Heart left ventricle (tissue), 16 donors: ENCODE results near the gene RPS8. TPM values are rescaled to one million over a fixed set of nuclear protein-coding genes. Genes with fewer than 3 reads are reported as not detected.

ENCODE experiments used
- ATAC-seq, 4 donors: fragments of 200-7000 bp; cut with Tn5 transposase; one replicate each; pipeline ENCODE4 v1.9.1; 2020 to 2022; ENCODE audit warnings: moderate library complexity in 4 of 4, mild to moderate bottlenecking in 3 of 4, moderate number of reproducible peaks in 1 of 4
- DNase-seq, 5 donors: peaks; one replicate each; pipeline ENCODE4 v3.0.0-alpha.2; 2020
- H3K27ac ChIP-seq, 12 donors: fragments of 200-600 bp; sonication (generic) in 4 of 12; one replicate each; pipeline versions ENCODE4 v1.5.0 to v1.8.0; 2016 to 2022; ENCODE audit warnings: mild to moderate bottlenecking in 2 of 12
- H3K27me3 ChIP-seq, 9 donors: fragments of 200-600 bp; sonication (generic) in 2 of 9; one replicate each; pipeline versions ENCODE4 v1.5.1 to v1.8.0; 2016 to 2022; ENCODE audit warnings: mild to moderate bottlenecking in 3 of 9
- H3K36me3 ChIP-seq, 9 donors: fragments of 200-600 bp; sonication (generic) in 2 of 9; one replicate each; pipeline versions ENCODE4 v1.5.0 to v1.8.0; 2018 to 2022; ENCODE audit warnings: mild to moderate bottlenecking in 2 of 9
- H3K4me1 ChIP-seq, 12 donors: fragments of 200-600 bp; sonication (generic) in 4 of 12; one replicate each; pipeline versions ENCODE4 v1.5.0 to v1.8.0; 2016 to 2022; ENCODE audit warnings: mild to moderate bottlenecking in 3 of 12
- H3K4me3 ChIP-seq, 12 donors: fragments of 200-600 bp; sonication (generic) in 4 of 12; one replicate each; pipeline versions ENCODE4 v1.5.0 to v1.8.0; 2017 to 2022; ENCODE audit warnings: mild to moderate bottlenecking in 9 of 12, moderate library complexity in 4 of 12
- H3K9me3 ChIP-seq, 12 donors: fragments of 200-600 bp; sonication (generic) in 4 of 12; one replicate each; pipeline versions ENCODE4 v1.5.0 to v1.8.0; 2016 to 2022; ENCODE audit warnings: mild to moderate bottlenecking in 1 of 12
- POLR2A ChIP-seq, 2 donors: fragments of 450-650 bp; IDR thresholded peaks; one replicate each; pipeline ENCODE4 v1.6.1; 2017; ENCODE audit warnings: antibody characterized with exemption in 2 of 2, mild to moderate bottlenecking in 2 of 2, moderate library complexity in 2 of 2
- WGBS, 4 donors: extraction: QIAGEN DNeasy Blood & Tissue Kit in 2 of 4; methylation state at CpG; one replicate each; pipeline versions ENCODE4 v1.1.5 to v1.1.7; 2013 to 2018; 5-methylcytosine and 5-hydroxymethylcytosine counted together
- intact Hi-C, 10 donors: fragments of 100-400 bp; cut with DNase I; formaldehyde crosslinking; loops; one replicate each; pipeline versions ENCODE4 v1.11.1 to v1.14.2; 2022
- polyA plus RNA-seq, 2 donors: library from polyadenylated mRNA; stranded (reverse); fragments of 200-250 nt; gene quantifications; one replicate each; pipeline ENCODE4 v1.2.3, GENCODE V29; 2013
- total RNA-seq, 9 donors: library from RNA; depleted of rRNA in 2 of 9; stranded (reverse); fragments of >200 nt in 2 of 9; fragmentation: NEBNext Ultra II Directional in 3 of 9; extraction: Animal tissue kit (Norgen Biotek cat#: 25700) in 3 of 9; gene quantifications; one replicate each; pipeline versions ENCODE4 v1.1.0 to v1.2.4, GENCODE V29; 2016 to 2023
- TF ChIP-seq, protein P1 (sequence below), 12 donors: fragments of 200-600 bp; sonication (generic) in 4 of 12; IDR thresholded peaks; one replicate each; pipeline versions ENCODE4 v1.5.0 to v1.8.0; 2018 to 2022; ENCODE audit warnings: antibody characterized with exemption in 12 of 12, mild to moderate bottlenecking in 5 of 12
- donor health status: ischemic (EF 13 %, LVEDD 7.1; RV severe dilation, severe dysfunction).
- donor health status: healthy with polysubstance abuse.
- donor health status: DM: no; HTN: yes; CAD: no.
- donor health status: DM: no; HTN: no; CAD: no.
- donor health status: ischemic (EF 25% LVEDD 6.9; RV normal size, moderate dysfunction).
- donor health status: ischemic (EF 25% LVEDD 5.7; RV mildly dilated, moderate dysfunction).
- donor health status: healthy.
- donor health status: DM: yes; HTN: yes; CAD: no.
- donor health status: ischemic (EF 35%, LVEDD 5.7; RV mildly dilated, moderate dysfunction).
- donor health status: nonischemic (EF 11% LVEDD 7.7; RV severe dilation, severe dysfunction).
- donor health status: DM: yes; HTN: yes; CAD: no.
- donor health status: PGD.
- donor health status: ischemic (EF 29% LVEDD 5.4; RV normal size, mild dysfunction).
- donor health status: nonischemic (EF 23%, LVEDD 6.1; RV moderate dilation, normal function).

Gene RPS8
- total and polyA plus RNA-seq, 11 donors: 576 to 1,848 (median 967) TPM

DNA sequence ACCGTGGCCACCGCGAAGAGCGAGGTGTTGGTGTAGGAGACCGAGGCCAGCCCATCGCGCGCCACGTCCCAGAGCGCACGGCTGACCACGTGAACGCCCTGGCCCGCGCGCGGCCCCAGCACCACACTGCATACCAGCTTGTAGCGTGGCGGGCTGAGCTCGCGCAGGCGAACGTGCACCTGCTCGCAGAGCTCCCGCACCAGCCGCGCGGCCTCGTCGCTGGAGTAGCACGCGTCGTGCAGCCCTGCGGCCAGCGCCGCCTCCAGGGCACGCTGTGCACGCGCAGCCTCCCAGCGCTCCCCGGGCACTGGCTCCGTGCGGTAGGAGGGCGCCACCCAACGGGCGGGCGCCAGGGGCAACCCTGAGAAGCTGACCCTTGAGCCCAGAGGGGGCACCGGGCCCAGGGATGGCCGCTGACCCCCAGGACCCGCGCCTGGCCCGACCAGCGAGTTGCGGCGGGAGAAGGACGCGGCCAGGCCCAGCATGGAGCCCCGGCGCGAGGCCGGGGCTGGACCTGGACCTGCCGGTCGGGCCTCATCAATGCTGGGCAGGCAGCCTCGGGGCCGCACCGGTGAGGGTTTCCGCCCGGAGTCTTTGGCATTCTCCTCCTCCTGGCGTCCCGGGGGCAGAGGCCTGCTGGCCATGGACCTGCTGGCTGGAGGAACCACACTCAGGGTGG lies 30.8 kb downstream of the RPS8 start:
- intact Hi-C loops: loop anchor here in 1 of 10 donors (10.0 kb wide), 1 partner anchor 499 kb away; no protein-coding TSS in a partner anchor
- peak overlapping the region in 5 of 12 donors; percentile 18 to 59 (median 37) for H3K4me3 ChIP-seq
- no peaks in the 10 kb centered on the region for H3K27me3 ChIP-seq
- peak overlapping the region; percentile 91 to 100 (median 99) for H3K27ac ChIP-seq
- DNase-seq (peak in 4 of 5 donors; percentile 21 to 67 (median 31)), ATAC-seq (no peak)
- no peaks in the 10 kb centered on the region for H3K9me3 ChIP-seq
- H3K4me1 ChIP-seq: peaks cover 14 to 93% (median 82%) of the 10 kb centered on the region in 12 donors
- H3K36me3 ChIP-seq: peaks cover 0 to 52% (median 40%) of the 10 kb centered on the region in 9 donors
- TF ChIP-seq, protein P1, sequence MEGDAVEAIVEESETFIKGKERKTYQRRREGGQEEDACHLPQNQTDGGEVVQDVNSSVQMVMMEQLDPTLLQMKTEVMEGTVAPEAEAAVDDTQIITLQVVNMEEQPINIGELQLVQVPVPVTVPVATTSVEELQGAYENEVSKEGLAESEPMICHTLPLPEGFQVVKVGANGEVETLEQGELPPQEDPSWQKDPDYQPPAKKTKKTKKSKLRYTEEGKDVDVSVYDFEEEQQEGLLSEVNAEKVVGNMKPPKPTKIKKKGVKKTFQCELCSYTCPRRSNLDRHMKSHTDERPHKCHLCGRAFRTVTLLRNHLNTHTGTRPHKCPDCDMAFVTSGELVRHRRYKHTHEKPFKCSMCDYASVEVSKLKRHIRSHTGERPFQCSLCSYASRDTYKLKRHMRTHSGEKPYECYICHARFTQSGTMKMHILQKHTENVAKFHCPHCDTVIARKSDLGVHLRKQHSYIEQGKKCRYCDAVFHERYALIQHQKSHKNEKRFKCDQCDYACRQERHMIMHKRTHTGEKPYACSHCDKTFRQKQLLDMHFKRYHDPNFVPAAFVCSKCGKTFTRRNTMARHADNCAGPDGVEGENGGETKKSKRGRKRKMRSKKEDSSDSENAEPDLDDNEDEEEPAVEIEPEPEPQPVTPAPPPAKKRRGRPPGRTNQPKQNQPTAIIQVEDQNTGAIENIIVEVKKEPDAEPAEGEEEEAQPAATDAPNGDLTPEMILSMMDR (IDR thresholded peaks at IDR 0.05): no peak
- TF ChIP-seq POLR2A (IDR thresholded peaks at IDR 0.05): no peak
- 84 to 94% (median 90%) methylated on average over 16 to 70 of the region's 70 CpGs for WGBS, 4 donors

- WGBS, 4 donors: 30 to 54% (median 44%) methylated on average over 6 to 7 of the region's 7 CpGs
- peak in 2 of 5 donors; percentile 19 to 39 for DNase-seq
- no peak for ATAC-seq
- intact Hi-C loops: loop anchor here in 1 of 10 donors (10.0 kb wide), 1 partner anchor 498 kb away; no protein-coding TSS in a partner anchor
- Histone ChIP-seq H3K9me3 (no peaks in the 10 kb centered on the region), H3K27ac (peak within 1 kb of the TSS; percentile 91 to 100 (median 99)), H3K4me1 (peaks cover 14 to 99% (median 86%) of the 10 kb centered on the region in 12 donors), H3K36me3 (peaks cover 0 to 51% (median 40%) of the 10 kb centered on the region in 9 donors), H3K27me3 (no peaks in the 10 kb centered on the region), H3K4me3 (peak within 1 kb of the TSS in 10 of 12 donors; percentile 27 to 59 (median 44))
- TF ChIP-seq, protein P1 (IDR thresholded peaks at IDR 0.05): no peak
- peak in 1 of 2 donors; percentile 63 for TF ChIP-seq POLR2A (IDR thresholded peaks at IDR 0.05)
Observed at GRCh38 chr1:44806704-44807363, 31.5 kb downstream of the RPS8 start, which contains the start of gene DYNLT4. Gene DYNLT4 (minus strand): TSS chr1:44807351. CDS start chr1:44806668, 683 bp downstream.

- H3K27ac ChIP-seq: peak overlapping the region; percentile 91 to 100 (median 99)
- ATAC-seq (peak; percentile 85 to 88 (median 86)), DNase-seq (peak; percentile 97 to 99 (median 98))
- H3K4me3 ChIP-seq: peak overlapping the region in 10 of 12 donors; percentile 27 to 59 (median 44)
- no peaks in the 10 kb centered on the region for H3K9me3 ChIP-seq
- H3K4me1 ChIP-seq: peaks cover 14 to 98% (median 84%) of the 10 kb centered on the region in 12 donors
- H3K27me3 ChIP-seq: no peaks in the 10 kb centered on the region
- 11 to 20% (median 14%) methylated on average over 7 to 16 of the region's 16 CpGs for WGBS, 4 donors
- peaks cover 0 to 44% (median 40%) of the 10 kb centered on the region in 9 donors for H3K36me3 ChIP-seq
- TF ChIP-seq POLR2A (IDR thresholded peaks at IDR 0.05): no peak
- TF ChIP-seq, protein P1 (IDR thresholded peaks at IDR 0.05): no peak
- intact Hi-C loops: loop anchor here in 1 of 10 donors (10.0 kb wide), 1 partner anchor 497 kb away; no protein-coding TSS in a partner anchor
Observed at GRCh38 chr1:44807364-44808062, 32.2 kb downstream of the RPS8 start.
